Measurements from ENCODE around the gene XIST.

DNA sequence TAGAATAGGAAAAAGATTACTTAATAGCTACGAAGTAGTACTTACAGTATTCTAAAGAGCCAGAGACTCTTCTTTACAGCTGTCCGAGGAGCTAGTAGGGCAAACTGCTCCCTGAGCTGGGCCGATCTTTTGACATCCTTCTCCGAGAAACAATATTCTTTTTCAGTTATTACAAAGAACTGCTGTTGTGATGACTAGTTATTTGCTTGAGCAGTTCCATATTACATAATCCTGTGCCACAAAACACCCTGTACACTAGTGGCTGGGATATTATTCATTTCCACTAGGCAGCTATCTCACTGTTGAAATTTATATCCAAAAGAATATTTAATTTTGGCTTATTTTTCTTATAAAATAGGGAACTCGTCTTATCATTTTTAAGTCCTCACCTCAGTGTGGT, 11.2 kb downstream of the XIST start:
- TF ChIP-seq EZH2 (IDR thresholded peaks at IDR 0.05; ENCODE audit: borderline replicate concordance, insufficient read depth, low read depth, low read length, poor library complexity, severe bottlenecking), result no peak
- TF ChIP-seq, protein P1, sequence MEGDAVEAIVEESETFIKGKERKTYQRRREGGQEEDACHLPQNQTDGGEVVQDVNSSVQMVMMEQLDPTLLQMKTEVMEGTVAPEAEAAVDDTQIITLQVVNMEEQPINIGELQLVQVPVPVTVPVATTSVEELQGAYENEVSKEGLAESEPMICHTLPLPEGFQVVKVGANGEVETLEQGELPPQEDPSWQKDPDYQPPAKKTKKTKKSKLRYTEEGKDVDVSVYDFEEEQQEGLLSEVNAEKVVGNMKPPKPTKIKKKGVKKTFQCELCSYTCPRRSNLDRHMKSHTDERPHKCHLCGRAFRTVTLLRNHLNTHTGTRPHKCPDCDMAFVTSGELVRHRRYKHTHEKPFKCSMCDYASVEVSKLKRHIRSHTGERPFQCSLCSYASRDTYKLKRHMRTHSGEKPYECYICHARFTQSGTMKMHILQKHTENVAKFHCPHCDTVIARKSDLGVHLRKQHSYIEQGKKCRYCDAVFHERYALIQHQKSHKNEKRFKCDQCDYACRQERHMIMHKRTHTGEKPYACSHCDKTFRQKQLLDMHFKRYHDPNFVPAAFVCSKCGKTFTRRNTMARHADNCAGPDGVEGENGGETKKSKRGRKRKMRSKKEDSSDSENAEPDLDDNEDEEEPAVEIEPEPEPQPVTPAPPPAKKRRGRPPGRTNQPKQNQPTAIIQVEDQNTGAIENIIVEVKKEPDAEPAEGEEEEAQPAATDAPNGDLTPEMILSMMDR (IDR thresholded peaks at IDR 0.05), result no peak

Measured in B cell (primary cell).